ENCODE data around the gene HERC3. TPM values are rescaled to one million over a fixed set of nuclear protein-coding genes. Genes with fewer than 3 reads are reported as not detected.

HERC3 gene
- total RNA-seq, 1 experiment from 2014 or later: 10.5 TPM

- intact Hi-C loops (cut with micrococcal nuclease; ENCODE audit: unreplicated experiment): loop anchor here (1.0 to 2.0 kb wide), 3 partner anchors 85 to 318 kb away; no protein-coding TSS in a partner anchor
- no peak overlapping the region for H3K27ac Mint-ChIP-seq (ENCODE audit: unreplicated experiment)
- Histone ChIP-seq H3K9me3 (no peaks in the 10 kb centered on the region), H3K4me1 (no peaks in the 10 kb centered on the region), H3K36me3 (ENCODE audit: control insufficient read depth, insufficient read depth, low read length) (no peaks in the 10 kb centered on the region), H3K4me3 (ENCODE audit: low read depth, low read length) (no peak overlapping the region), H3K27me3 (replicated peaks; ENCODE audit: control insufficient read depth, insufficient read depth, low read length) (no peaks in the 10 kb centered on the region)
- no peaks in the 10 kb centered on the region for H3K36me3 Mint-ChIP-seq (ENCODE audit: insufficient read depth, unreplicated experiment)
- no TSS peak for BruUV-seq (replicated peaks)
- DNase-seq: peak; percentile 39 to 46
- TF ChIP-seq, protein P1, sequence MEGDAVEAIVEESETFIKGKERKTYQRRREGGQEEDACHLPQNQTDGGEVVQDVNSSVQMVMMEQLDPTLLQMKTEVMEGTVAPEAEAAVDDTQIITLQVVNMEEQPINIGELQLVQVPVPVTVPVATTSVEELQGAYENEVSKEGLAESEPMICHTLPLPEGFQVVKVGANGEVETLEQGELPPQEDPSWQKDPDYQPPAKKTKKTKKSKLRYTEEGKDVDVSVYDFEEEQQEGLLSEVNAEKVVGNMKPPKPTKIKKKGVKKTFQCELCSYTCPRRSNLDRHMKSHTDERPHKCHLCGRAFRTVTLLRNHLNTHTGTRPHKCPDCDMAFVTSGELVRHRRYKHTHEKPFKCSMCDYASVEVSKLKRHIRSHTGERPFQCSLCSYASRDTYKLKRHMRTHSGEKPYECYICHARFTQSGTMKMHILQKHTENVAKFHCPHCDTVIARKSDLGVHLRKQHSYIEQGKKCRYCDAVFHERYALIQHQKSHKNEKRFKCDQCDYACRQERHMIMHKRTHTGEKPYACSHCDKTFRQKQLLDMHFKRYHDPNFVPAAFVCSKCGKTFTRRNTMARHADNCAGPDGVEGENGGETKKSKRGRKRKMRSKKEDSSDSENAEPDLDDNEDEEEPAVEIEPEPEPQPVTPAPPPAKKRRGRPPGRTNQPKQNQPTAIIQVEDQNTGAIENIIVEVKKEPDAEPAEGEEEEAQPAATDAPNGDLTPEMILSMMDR (IDR thresholded peaks at IDR 0.05; ENCODE audit: insufficient read depth in 1 of 2, low read depth in 1 of 2, low read length in 1 of 2, severe bottlenecking in 1 of 2, unreplicated experiment in 1 of 2): peak; percentile 45 to 52
- no peaks in the 10 kb centered on the region for H3K4me1 Mint-ChIP-seq (ENCODE audit: low read depth, unreplicated experiment)
- no peak overlapping the region for H3K4me3 Mint-ChIP-seq (ENCODE audit: unreplicated experiment)
- CTCF ChIA-PET: interaction anchor here (0.9 to 1.7 kb wide), 3 partner anchors 85 to 317 kb away, joined by 4 to 11 read pairs (median 8); no protein-coding TSS in a partner anchor
- H3K9me3 Mint-ChIP-seq (ENCODE audit: unreplicated experiment): no peaks in the 10 kb centered on the region
- POLR2A ChIA-PET: no interaction called here
- no peaks in the 10 kb centered on the region for H3K27me3 Mint-ChIP-seq (ENCODE audit: insufficient read depth, unreplicated experiment)
Observed at GRCh38 chr4:88706574-88706973, 114.3 kb downstream of the HERC3 start.

GRCh38 chr4:88709989-88710388, 117.7 kb downstream of the HERC3 start:
- H3K27me3 ChIP-seq (replicated peaks; ENCODE audit: control insufficient read depth, insufficient read depth, low read length): no peaks in the 10 kb centered on the region
- no peak overlapping the region for H3K4me3 ChIP-seq (ENCODE audit: low read depth, low read length)
- no peak for DNase-seq
- TF ChIP-seq, protein P1 (IDR thresholded peaks at IDR 0.05; ENCODE audit: insufficient read depth in 1 of 2, low read depth in 1 of 2, low read length in 1 of 2, severe bottlenecking in 1 of 2, unreplicated experiment in 1 of 2): no peak
- Mint-ChIP-seq H3K4me1 (ENCODE audit: low read depth, unreplicated experiment) (no peaks in the 10 kb centered on the region), H3K27ac (ENCODE audit: unreplicated experiment) (no peak overlapping the region), H3K9me3 (ENCODE audit: unreplicated experiment) (peaks cover 5% of the 10 kb centered on the region), H3K36me3 (ENCODE audit: insufficient read depth, unreplicated experiment) (no peaks in the 10 kb centered on the region), H3K27me3 (ENCODE audit: insufficient read depth, unreplicated experiment) (no peaks in the 10 kb centered on the region), H3K4me3 (ENCODE audit: unreplicated experiment) (no peak overlapping the region)
- POLR2A ChIA-PET: no interaction called here
- no peaks in the 10 kb centered on the region for H3K36me3 ChIP-seq (ENCODE audit: control insufficient read depth, insufficient read depth, low read length)
- CTCF ChIA-PET: no interaction called here
- BruUV-seq (replicated peaks): no TSS peak
- no peaks in the 10 kb centered on the region for H3K9me3 ChIP-seq
- intact Hi-C loops (cut with micrococcal nuclease; ENCODE audit: unreplicated experiment): no loop called here
- no peaks in the 10 kb centered on the region for H3K4me1 ChIP-seq

- Histone ChIP-seq H3K9me3 (peaks cover 7% of the 10 kb centered on the region), H3K4me3 (ENCODE audit: low read depth, low read length) (no peak overlapping the region), H3K4me1 (no peaks in the 10 kb centered on the region), H3K27me3 (replicated peaks; ENCODE audit: control insufficient read depth, insufficient read depth, low read length) (no peaks in the 10 kb centered on the region), H3K36me3 (ENCODE audit: control insufficient read depth, insufficient read depth, low read length) (no peaks in the 10 kb centered on the region)
- DNase-seq: no peak
- H3K4me3 Mint-ChIP-seq (ENCODE audit: unreplicated experiment): no peak overlapping the region
- peaks cover 28% of the 10 kb centered on the region for H3K9me3 Mint-ChIP-seq (ENCODE audit: unreplicated experiment)
- H3K27ac Mint-ChIP-seq (ENCODE audit: unreplicated experiment): no peak overlapping the region
- H3K27me3 Mint-ChIP-seq (ENCODE audit: insufficient read depth, unreplicated experiment): no peaks in the 10 kb centered on the region
- ChIA-PET CTCF (no interaction called here), POLR2A (no interaction called here)
- no TSS peak for BruUV-seq (replicated peaks)
- no peaks in the 10 kb centered on the region for H3K36me3 Mint-ChIP-seq (ENCODE audit: insufficient read depth, unreplicated experiment)
- intact Hi-C loops (cut with micrococcal nuclease; ENCODE audit: unreplicated experiment): no loop called here
- H3K4me1 Mint-ChIP-seq (ENCODE audit: low read depth, unreplicated experiment): no peaks in the 10 kb centered on the region
- TF ChIP-seq, protein P1 (IDR thresholded peaks at IDR 0.05; ENCODE audit: insufficient read depth in 1 of 2, low read depth in 1 of 2, low read length in 1 of 2, severe bottlenecking in 1 of 2, unreplicated experiment in 1 of 2): no peak
Observed at GRCh38 chr4:88713782-88714181, 121.5 kb downstream of the HERC3 start.

Data from Caco-2 (cell line).